Measurements from ENCODE around the gene SPAG4.

Gene SPAG4

DNA sequence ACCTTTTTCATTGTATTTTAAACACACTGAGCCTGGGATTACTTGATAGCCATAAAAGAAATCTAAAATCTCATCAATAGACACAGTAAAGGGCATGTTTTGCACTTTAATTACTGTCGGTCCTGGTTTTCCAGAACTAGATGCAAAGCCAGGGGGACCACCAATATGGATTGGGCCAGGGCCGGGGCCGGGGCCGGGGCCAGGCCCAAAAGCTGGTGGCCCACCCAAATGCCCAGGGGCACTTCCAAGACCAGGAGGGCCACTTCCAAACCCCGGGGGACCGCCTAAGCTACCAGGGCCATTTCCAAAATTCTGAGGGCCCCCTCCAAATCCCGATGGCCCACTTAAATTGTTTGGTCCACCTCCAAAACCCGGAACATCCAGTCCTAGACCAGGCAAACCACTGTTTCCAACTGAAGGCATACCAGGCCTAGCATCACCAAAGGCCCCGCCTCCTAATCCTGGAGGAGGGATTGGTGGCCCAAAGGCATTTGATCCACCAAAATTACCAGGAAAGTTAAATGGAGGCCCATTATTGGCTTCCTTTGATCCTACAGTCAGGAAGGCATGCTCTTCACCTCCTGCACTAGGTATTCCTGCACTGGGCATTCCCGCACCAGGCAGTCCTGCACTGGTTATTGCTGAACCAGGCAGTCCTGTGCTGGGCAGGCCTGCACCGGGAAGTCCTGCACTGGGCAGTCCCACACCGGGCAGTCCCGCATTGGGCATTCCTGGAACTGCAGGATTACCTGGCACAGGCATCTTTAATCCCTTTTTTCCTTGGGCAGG is 37.2 kb downstream of the SPAG4 start:
- H3K4me1 ChIP-seq (ENCODE audit: insufficient read depth, poor library complexity, severe bottlenecking), result no peaks in the 10 kb centered on the region
- no peak for TF ChIP-seq CTCF (IDR thresholded peaks at IDR 0.05; ENCODE audit: poor library complexity, severe bottlenecking)
- H3K9me3 ChIP-seq (ENCODE audit: severe bottlenecking), result no peaks in the 10 kb centered on the region
- H3K4me3 ChIP-seq (ENCODE audit: severe bottlenecking), result no peak overlapping the region
- ATAC-seq (ENCODE audit: low read depth), result no peak
- H3K36me3 ChIP-seq (ENCODE audit: low read depth), result peaks cover 100% of the 10 kb centered on the region
- no peak for DNase-seq (ENCODE audit: low spot score)
- no peaks in the 10 kb centered on the region for H3K27me3 ChIP-seq (ENCODE audit: insufficient read depth, poor library complexity, severe bottlenecking)
- H3K27ac ChIP-seq (ENCODE audit: poor library complexity, severe bottlenecking), result no peak overlapping the region

DNA sequence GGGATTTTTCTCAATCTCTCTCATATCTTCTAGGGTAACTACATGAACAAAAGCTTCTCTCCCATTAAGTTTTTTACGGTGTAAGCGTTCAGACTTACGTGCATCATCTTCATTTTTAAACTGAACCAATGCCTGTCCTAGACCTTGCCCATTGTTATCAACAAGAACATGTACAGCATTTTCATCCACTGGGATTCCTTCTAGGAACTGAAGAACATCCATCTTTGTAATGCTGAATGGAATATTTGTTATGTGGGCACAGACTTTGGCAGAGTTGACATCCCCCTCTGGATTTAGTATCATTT is 37.8 kb downstream of the SPAG4 start:
- no peaks in the 10 kb centered on the region for H3K27me3 ChIP-seq (ENCODE audit: insufficient read depth, poor library complexity, severe bottlenecking)
- ATAC-seq (ENCODE audit: low read depth) (no peak), DNase-seq (ENCODE audit: low spot score) (no peak)
- no peaks in the 10 kb centered on the region for H3K9me3 ChIP-seq (ENCODE audit: severe bottlenecking)
- no peaks in the 10 kb centered on the region for H3K4me1 ChIP-seq (ENCODE audit: insufficient read depth, poor library complexity, severe bottlenecking)
- peaks cover 100% of the 10 kb centered on the region for H3K36me3 ChIP-seq (ENCODE audit: low read depth)
- no peak overlapping the region for H3K27ac ChIP-seq (ENCODE audit: poor library complexity, severe bottlenecking)
- TF ChIP-seq CTCF (IDR thresholded peaks at IDR 0.05; ENCODE audit: poor library complexity, severe bottlenecking), result no peak
- H3K4me3 ChIP-seq (ENCODE audit: severe bottlenecking), result no peak overlapping the region

DNA sequence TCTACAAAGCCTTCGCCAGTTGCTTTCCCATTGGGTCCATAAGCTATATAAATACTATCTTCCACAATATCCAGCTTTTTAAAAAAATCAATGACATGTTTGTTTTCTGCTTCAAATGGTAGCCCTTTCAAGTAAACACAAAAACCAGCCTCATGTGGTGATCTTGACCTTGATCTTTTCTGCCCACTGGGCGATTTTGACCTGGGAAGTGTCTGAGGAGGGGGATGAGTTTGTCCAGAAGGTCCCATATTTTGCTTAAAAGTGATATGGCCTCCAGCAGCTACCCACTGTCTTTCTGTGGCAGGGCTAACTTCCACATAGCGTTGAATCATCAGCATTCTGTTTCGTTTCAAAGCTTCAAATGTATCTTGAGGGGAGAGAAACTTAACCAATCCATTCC is 38.3 kb downstream of the SPAG4 start:
- DNase-seq (ENCODE audit: low spot score) (no peak), ATAC-seq (ENCODE audit: low read depth) (no peak)
- no peaks in the 10 kb centered on the region for H3K9me3 ChIP-seq (ENCODE audit: severe bottlenecking)
- no peaks in the 10 kb centered on the region for H3K27me3 ChIP-seq (ENCODE audit: insufficient read depth, poor library complexity, severe bottlenecking)
- H3K36me3 ChIP-seq (ENCODE audit: low read depth), result peaks cover 100% of the 10 kb centered on the region
- H3K4me1 ChIP-seq (ENCODE audit: insufficient read depth, poor library complexity, severe bottlenecking), result no peaks in the 10 kb centered on the region
- H3K4me3 ChIP-seq (ENCODE audit: severe bottlenecking), result no peak overlapping the region
- H3K27ac ChIP-seq (ENCODE audit: poor library complexity, severe bottlenecking), result no peak overlapping the region
- no peak for TF ChIP-seq CTCF (IDR thresholded peaks at IDR 0.05; ENCODE audit: poor library complexity, severe bottlenecking)

DNA sequence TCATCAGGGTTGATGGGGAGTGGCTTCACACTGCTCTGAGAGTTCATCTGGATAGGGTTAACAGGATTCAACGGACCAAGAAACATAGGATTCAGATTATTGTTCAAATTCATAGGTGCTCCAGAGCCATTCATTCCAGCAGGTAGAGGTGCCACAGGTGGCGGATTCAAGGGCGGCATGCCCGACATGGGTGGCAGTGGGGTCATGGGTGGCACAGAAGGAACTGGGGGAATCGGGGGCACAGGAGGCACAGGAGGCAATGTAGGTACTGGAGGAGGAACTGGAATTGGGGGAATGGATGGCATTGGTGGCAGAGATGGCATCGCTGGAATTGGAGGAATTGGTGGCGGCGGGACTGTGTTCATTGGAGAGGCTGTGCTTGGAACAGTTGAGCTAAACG is 38.8 kb downstream of the SPAG4 start:
- no peak for TF ChIP-seq CTCF (IDR thresholded peaks at IDR 0.05; ENCODE audit: poor library complexity, severe bottlenecking)
- H3K4me3 ChIP-seq (ENCODE audit: severe bottlenecking), result no peak overlapping the region
- no peaks in the 10 kb centered on the region for H3K9me3 ChIP-seq (ENCODE audit: severe bottlenecking)
- no peaks in the 10 kb centered on the region for H3K27me3 ChIP-seq (ENCODE audit: insufficient read depth, poor library complexity, severe bottlenecking)
- H3K36me3 ChIP-seq (ENCODE audit: low read depth), result peaks cover 94% of the 10 kb centered on the region
- H3K27ac ChIP-seq (ENCODE audit: poor library complexity, severe bottlenecking), result no peak overlapping the region
- H3K4me1 ChIP-seq (ENCODE audit: insufficient read depth, poor library complexity, severe bottlenecking), result peaks cover 4% of the 10 kb centered on the region
- ATAC-seq (ENCODE audit: low read depth) (no peak), DNase-seq (ENCODE audit: low spot score) (no peak)

- Histone ChIP-seq H3K27me3 (ENCODE audit: insufficient read depth, poor library complexity, severe bottlenecking) (no peaks in the 10 kb centered on the region), H3K27ac (ENCODE audit: poor library complexity, severe bottlenecking) (no peak overlapping the region), H3K4me3 (ENCODE audit: severe bottlenecking) (no peak overlapping the region), H3K9me3 (ENCODE audit: severe bottlenecking) (no peaks in the 10 kb centered on the region), H3K36me3 (ENCODE audit: low read depth) (peaks cover 73% of the 10 kb centered on the region), H3K4me1 (ENCODE audit: insufficient read depth, poor library complexity, severe bottlenecking) (peaks cover 28% of the 10 kb centered on the region)
- no peak for TF ChIP-seq CTCF (IDR thresholded peaks at IDR 0.05; ENCODE audit: poor library complexity, severe bottlenecking)
- no peak for DNase-seq (ENCODE audit: low spot score)
- ATAC-seq (ENCODE audit: low read depth), result no peak
Observed at GRCh38 chr20:35657271-35657670, 41.6 kb downstream of the SPAG4 start.

Measured in RWPE2 (cell line).